LNCAP (cell line): ENCODE results near the gene MADD.

Experiments used
- CTCF ChIP-seq: fragments of 450-650 bp; IDR thresholded peaks from 2 replicates; pipeline ENCODE4 v1.5.1; 2017; ENCODE audit warnings: mild to moderate bottlenecking

The MADD gene

DNA sequence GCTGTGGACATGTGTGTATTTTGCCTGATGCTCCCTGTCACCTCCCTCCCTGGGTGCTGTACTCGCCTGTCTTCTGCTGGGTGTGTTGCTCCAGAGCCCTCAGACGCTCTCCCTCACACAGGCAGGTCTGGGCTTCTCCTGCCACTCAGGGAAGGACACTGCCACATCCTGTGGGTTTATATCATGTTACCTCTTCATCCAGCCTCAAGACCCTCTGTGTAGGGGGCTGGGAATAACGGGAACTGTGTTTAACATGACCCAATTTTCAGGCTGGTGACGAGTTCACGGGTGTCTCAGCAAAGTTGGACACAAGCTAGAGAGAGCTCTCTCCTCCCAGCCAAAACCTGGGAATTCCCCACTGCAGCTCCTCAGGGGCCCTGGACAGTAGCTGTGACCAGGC, 58.0 kb downstream of the MADD start:
- TF ChIP-seq CTCF: no peak

DNA sequence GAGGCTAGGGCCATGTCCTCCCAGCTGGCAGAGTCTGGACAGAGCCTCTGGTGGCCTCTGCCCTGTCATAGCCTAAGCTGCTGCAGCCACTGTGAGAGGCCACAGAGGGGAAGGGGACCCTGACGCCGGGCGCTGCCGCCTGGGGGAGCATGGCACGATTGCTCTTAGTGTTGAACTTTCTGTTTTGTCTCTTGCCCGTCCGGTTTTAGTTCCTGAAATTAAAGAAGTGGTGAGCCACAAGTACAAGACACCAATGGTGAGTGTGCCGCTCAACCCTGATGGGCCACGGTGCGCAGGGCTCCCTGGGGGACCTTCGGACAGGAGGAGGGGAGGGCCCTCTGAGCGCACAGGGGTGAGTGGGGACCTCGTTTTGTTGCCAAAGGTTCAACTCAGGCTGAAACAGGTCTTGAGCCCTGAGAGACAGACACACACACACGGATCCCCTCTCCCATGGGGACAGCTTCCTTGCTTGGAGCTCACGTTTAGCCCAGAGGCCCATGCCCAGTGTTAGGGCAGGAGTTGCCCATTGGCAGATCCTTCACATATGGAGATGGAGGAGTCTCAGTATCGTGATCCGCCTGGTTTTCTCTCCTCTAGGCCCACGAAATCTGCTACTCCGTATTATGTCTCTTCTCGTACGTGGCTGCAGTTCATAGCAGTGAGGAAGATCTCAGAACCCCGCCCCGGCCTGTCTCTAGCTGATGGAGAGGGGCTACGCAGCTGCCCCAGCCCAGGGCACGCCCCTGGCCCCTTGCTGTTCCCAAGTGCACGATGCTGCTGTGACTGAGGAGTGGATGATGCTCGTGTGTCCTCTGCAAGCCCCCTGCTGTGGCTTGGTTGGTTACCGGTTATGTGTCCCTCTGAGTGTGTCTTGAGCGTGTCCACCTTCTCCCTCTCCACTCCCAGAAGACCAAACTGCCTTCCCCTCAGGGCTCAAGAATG, 58.8 kb downstream of the MADD start:
- no peak for TF ChIP-seq CTCF

GRCh38 chr11:47329431-47329986, 59.6 kb downstream of the MADD start:
- TF ChIP-seq CTCF: no peak

GRCh38 chr11:47329987-47330931, 60.3 kb downstream of the MADD start:
- no peak for TF ChIP-seq CTCF

DNA sequence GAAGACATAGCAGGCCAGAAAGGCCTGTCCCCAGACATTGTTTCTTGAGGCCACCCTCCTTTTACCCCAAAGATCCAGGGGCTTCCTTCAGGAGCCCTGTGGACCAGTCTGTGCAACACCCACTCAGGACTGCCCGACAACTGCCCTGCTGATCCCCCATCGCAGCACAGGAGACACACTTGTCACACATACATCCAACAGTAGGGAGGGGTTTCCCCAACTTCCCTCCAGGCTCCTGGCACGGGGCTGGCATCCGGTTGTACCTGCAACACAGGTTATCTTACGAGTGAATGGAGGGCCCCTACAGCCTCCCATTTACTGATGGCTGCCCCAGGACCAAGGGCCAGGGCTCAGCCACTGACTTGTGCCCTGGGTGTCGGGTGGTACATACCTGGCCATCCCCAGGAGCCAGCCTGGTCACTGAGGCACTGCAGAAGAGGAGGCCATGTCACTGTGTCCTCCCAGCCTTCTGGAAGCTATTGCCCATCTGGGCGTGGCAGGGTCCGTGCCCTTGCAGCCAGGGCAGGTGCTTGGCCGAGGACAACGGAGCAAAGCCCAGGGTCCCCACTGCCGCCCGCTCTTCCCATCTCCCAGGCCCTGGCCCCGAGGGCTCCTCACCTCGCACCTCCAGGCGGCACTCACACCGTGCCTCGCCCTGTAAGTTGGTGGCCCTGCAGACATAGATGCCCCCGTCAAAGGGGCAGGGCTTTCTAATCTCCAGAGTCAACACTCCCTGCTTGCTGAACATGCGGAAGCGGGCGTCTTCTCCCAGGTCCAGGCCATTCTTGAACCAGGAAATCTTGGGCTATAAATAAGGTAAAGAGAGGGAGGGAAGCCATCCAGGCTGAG, 61.7 kb downstream of the MADD start:
- no peak for TF ChIP-seq CTCF

GRCh38 chr11:47332303-47332711, 62.4 kb downstream of the MADD start:
- no peak for TF ChIP-seq CTCF
